T-cell (primary cell): ENCODE measurements around the gene ASPHD2. TPM values are rescaled to one million over a fixed set of nuclear protein-coding genes. Genes with fewer than 3 reads are reported as not detected.

Source experiments
- ATAC-seq, 4 experiments: fragments of 200-7000 bp in 3 of 4; fragments of 150-1000 bp in 1 of 4; cut with Tn5 transposase; replicated peaks in 1 of 4; 1 replicate in 3 of 4; 2 replicates in 1 of 4; pipeline ENCODE4 v1.10.0; 2021; ENCODE audit warnings: moderate library complexity in 3 of 4, mild to moderate bottlenecking in 2 of 4, moderate number of reproducible peaks in 1 of 4
- CTCF ChIA-PET, 2 donors: fragments of 300-600 bp; sonication (Branson Sonifier 250); formaldehyde crosslinking; loops; one replicate each; lab custom pipeline; 2022; ENCODE audit warnings: antibody characterized with exemption in 2 of 2; lab: Charles Lee
- POLR2A ChIA-PET, 2 donors: fragments of 300-600 bp; sonication (Branson Sonifier 250); formaldehyde crosslinking; loops; one replicate each; lab custom pipeline; 2022; ENCODE audit warnings: antibody characterized with exemption in 2 of 2; lab: Charles Lee
- DNase-seq, 35 experiments: peaks; one replicate each; pipeline versions ENCODE4 v3.0.0 to v3.0.0-alpha.2; 2013 to 2023
- H3K27ac ChIP-seq: one replicate; pipeline ENCODE4 v1.5.1; 2013; ENCODE audit warnings: low read length
- H3K27me3 ChIP-seq, 2 experiments: replicated peaks in 1 of 2; 1 replicate in 1 of 2; 2 replicates in 1 of 2; pipeline versions ENCODE4 v1.6.1 to v1.7.0; 2013; ENCODE audit warnings: low read length in 1 of 2, mixed read lengths in 1 of 2; ENCODE audit not compliant: control insufficient read depth in 2 of 2, insufficient read depth in 2 of 2; ENCODE audit errors: extremely low read depth in 1 of 2
- H3K36me3 ChIP-seq, 2 donors: 1 replicate in 1 of 2; 2 replicates in 1 of 2; pipeline versions ENCODE4 v1.6.1 to v1.7.0; 2013; ENCODE audit warnings: low read length in 1 of 2; ENCODE audit not compliant: control insufficient read depth in 2 of 2, insufficient read depth in 1 of 2; ENCODE audit errors: extremely low read depth in 1 of 2
- H3K4me1 ChIP-seq, 2 experiments: 1 replicate in 1 of 2; 2 replicates in 1 of 2; pipeline versions ENCODE4 v1.6.1 to v1.7.0; 2013; ENCODE audit warnings: low read length in 2 of 2, mixed read lengths in 1 of 2; ENCODE audit not compliant: insufficient read depth in 2 of 2, control insufficient read depth in 1 of 2; ENCODE audit errors: extremely low read depth in 1 of 2
- H3K4me3 ChIP-seq, 2 donors: 1 replicate in 1 of 2; 2 replicates in 1 of 2; pipeline versions ENCODE4 v1.5.1 to v1.7.0; 2013; ENCODE audit warnings: mild to moderate bottlenecking in 2 of 2, low read length in 1 of 2, moderate library complexity in 1 of 2; ENCODE audit not compliant: control insufficient read depth in 1 of 2; ENCODE audit errors: extremely low read depth in 1 of 2
- H3K9me3 ChIP-seq: 2 replicates; pipeline ENCODE4 v1.7.0; 2013
- H3K27ac Mint-ChIP-seq, 2 donors: one replicate each; pipeline ENCODE4 v1.8.0; 2020 to 2021; ENCODE audit warnings: mild to moderate bottlenecking in 2 of 2, mixed read lengths in 2 of 2
- H3K27me3 Mint-ChIP-seq, 2 donors: one replicate each; pipeline ENCODE4 v1.8.0; 2021 to 2022; ENCODE audit warnings: mixed read lengths in 2 of 2
- H3K36me3 Mint-ChIP-seq: one replicate; pipeline ENCODE4 v1.8.0; 2021; ENCODE audit warnings: mixed read lengths
- H3K4me1 Mint-ChIP-seq, 3 donors: one replicate each; pipeline ENCODE4 v1.8.0; 2020 to 2022; ENCODE audit warnings: mixed read lengths in 3 of 3, mild to moderate bottlenecking in 1 of 3
- H3K4me3 Mint-ChIP-seq, 3 donors: one replicate each; pipeline ENCODE4 v1.8.0; 2020 to 2022; ENCODE audit warnings: mild to moderate bottlenecking in 3 of 3, mixed read lengths in 3 of 3, moderate library complexity in 3 of 3
- H3K9me3 Mint-ChIP-seq, 3 donors: one replicate each; pipeline ENCODE4 v1.8.0; 2020 to 2022; ENCODE audit warnings: mixed read lengths in 3 of 3
- WGBS: methylation state at CpG from one replicate; pipeline ENCODE4 v1.1.5; 2013; ENCODE audit warnings: missing lambda C conversion rate; ENCODE audit not compliant: insufficient coverage; 5-methylcytosine and 5-hydroxymethylcytosine counted together
- total RNA-seq, 35 experiments: library from RNA in 6 of 35; stranded (reverse) in 6 of 35; fragments of 120-200 nt in 1 of 35; gene quantifications; one replicate each; pipeline versions ENCODE4 v1.2.1 to v1.2.4 and lab custom pipeline; 2013 to 2026

ASPHD2 gene
- total RNA-seq: 1 to 10 TPM; 1.9 to 5.3 (median 4.3) TPM
- total RNA-seq (2013): 2.8 TPM
- total RNA-seq (lab: John Stamatoyannopoulos, UW): 1.5 to 25.4 (median 6.7) reads per million in 29 experiments

GRCh38 chr22:26428515-26429457 is at the start of gene ASPHD2:
ASPHD2 (plus strand) TSS chr22:26429260; CDS start chr22:26433616, 4,356 bp downstream.
- Histone ChIP-seq H3K27ac (peak within 1 kb of the TSS; percentile 98), H3K4me3 (peak within 1 kb of the TSS; percentile 94), H3K27me3 (peaks cover 0 to 9% of the 10 kb centered on the region in 2 experiments), H3K36me3 (peaks cover 0 to 3% of the 10 kb centered on the region in 2 donors), H3K4me1 (peaks cover 3 to 23% of the 10 kb centered on the region in 2 experiments), H3K9me3 (no peaks in the 10 kb centered on the region)
- Mint-ChIP-seq H3K36me3 (peaks cover 3% of the 10 kb centered on the region), H3K27me3 (peaks cover 0 to 6% of the 10 kb centered on the region in 2 donors), H3K4me1 (peaks cover 27 to 39% (median 27%) of the 10 kb centered on the region in 3 donors), H3K9me3 (peaks cover 0 to under 1% (median 0%) of the 10 kb centered on the region in 3 donors), H3K4me3 (peak within 1 kb of the TSS; percentile 93 to 98 (median 94)), H3K27ac (peak within 1 kb of the TSS; percentile 96 to 100)
- WGBS: under 1% methylated on average over 73 of the region's 96 CpGs
- DNase-seq (peak; percentile 64 to 89 (median 77)), ATAC-seq (peak; percentile 83 to 89 (median 86))
- POLR2A ChIA-PET: interaction anchor here in 1 of 2 donors (0.5 to 0.7 kb wide), 2 partner anchors 228 to 1489 kb away, joined by 3 read pairs; no protein-coding TSS in a partner anchor
- CTCF ChIA-PET: interaction anchor here in 1 of 2 donors (0.7 kb wide), 1 partner anchor 63 kb away, joined by 3 read pairs; no protein-coding TSS in a partner anchor

GRCh38 chr22:26380072-26380830 is 48.8 kb upstream of the ASPHD2 start:
- CTCF ChIA-PET: no interaction called here
- 100% methylated on average over 1 of the region's 10 CpGs for WGBS
- H3K27me3 Mint-ChIP-seq: peaks cover 43 to 49% of the 10 kb centered on the region in 2 donors

DNA sequence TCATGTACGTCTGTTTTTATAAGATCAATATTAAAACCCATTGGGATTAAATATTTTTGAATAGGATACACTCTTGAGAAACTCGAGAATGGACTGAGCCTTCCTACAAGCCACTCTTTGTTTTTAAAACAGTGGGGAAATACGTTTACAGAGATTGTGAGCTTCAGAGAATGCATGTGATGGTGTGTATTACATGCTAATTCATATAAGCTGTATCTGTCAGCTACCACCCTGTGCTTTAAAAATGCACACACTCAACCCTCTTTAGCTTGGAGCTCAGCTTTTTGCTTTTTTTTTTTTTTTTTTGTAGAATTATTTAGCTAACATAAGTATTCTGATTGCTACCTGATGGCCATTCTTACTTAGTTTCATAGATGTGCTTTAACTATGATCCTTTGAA is 46.3 kb upstream of the ASPHD2 start:
- Mint-ChIP-seq H3K36me3 (no peaks in the 10 kb centered on the region), H3K27me3 (peaks cover 34 to 44% of the 10 kb centered on the region in 2 donors), H3K9me3 (peaks cover 0 to 6% (median 3%) of the 10 kb centered on the region in 3 donors), H3K4me3 (no peak overlapping the region), H3K4me1 (peaks cover 0 to under 1% (median under 1%) of the 10 kb centered on the region in 3 donors), H3K27ac (no peak overlapping the region)
- no peak for ATAC-seq
- no peak for DNase-seq
- Histone ChIP-seq H3K4me3 (no peak overlapping the region), H3K27ac (no peak overlapping the region), H3K36me3 (no peaks in the 10 kb centered on the region), H3K27me3 (peaks cover 0 to 16% of the 10 kb centered on the region in 2 experiments), H3K4me1 (no peaks in the 10 kb centered on the region), H3K9me3 (no peaks in the 10 kb centered on the region)
- ChIA-PET CTCF (interaction anchor here in 1 of 2 donors (1.1 kb wide), 1 partner anchor 20 kb away, joined by 5 read pairs; no protein-coding TSS in a partner anchor), POLR2A (interaction anchor here in 1 of 2 donors (0.7 kb wide), 1 partner anchor 38 kb away, joined by 7 read pairs; no protein-coding TSS in a partner anchor)
- WGBS: no CpG with 5 or more reads among the region's 3 CpGs

More at GRCh38 chr22:26380072-26380830, 48.8 kb upstream of the ASPHD2 start:
- Histone ChIP-seq H3K36me3 (no peaks in the 10 kb centered on the region), H3K4me1 (peaks cover 0 to 3% of the 10 kb centered on the region in 2 experiments), H3K4me3 (no peak overlapping the region), H3K27ac (no peak overlapping the region), H3K27me3 (peaks cover 0 to 27% of the 10 kb centered on the region in 2 experiments), H3K9me3 (no peaks in the 10 kb centered on the region)
- POLR2A ChIA-PET: no interaction called here
- no peak overlapping the region for H3K27ac Mint-ChIP-seq
- H3K9me3 Mint-ChIP-seq: peaks cover 0 to 6% (median 3%) of the 10 kb centered on the region in 3 donors
- H3K4me3 Mint-ChIP-seq: no peak overlapping the region
- no peaks in the 10 kb centered on the region for H3K36me3 Mint-ChIP-seq
- peaks cover 6 to 7% (median 7%) of the 10 kb centered on the region in 3 donors for H3K4me1 Mint-ChIP-seq
- DNase-seq (no peak), ATAC-seq (no peak)

DNA sequence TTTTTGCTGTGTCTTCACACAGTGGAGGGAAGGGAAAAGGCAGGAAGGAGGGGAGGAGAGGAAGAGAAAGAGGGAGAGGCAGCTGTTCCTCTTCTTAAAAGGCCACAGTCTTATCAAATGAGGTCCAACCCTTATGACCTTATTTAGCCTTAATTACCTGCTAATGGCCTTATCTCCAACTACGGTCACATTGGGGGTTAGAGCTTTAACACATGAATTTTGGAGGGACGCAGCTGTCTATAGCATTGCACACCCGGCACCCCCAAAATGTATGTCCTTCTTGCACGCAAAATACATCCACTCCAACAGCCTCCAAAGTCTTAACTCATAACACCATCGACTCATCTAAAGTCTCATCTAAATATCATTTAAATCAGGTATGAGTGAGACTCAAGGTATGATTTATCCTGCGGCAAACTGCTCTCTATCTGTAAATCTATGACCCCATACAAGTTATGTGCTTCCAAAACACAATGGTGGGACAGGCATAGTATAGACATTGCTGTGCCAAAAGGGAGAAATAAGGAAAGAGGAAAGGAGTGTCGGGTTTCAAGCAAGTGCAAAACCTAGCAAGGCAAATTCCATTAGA is 45.0 kb upstream of the ASPHD2 start:
- H3K27ac Mint-ChIP-seq: no peak overlapping the region
- ChIA-PET CTCF (no interaction called here), POLR2A (interaction anchor here in 1 of 2 donors (0.6 kb wide), 1 partner anchor 674 kb away, joined by 3 read pairs; no protein-coding TSS in a partner anchor)
- WGBS: 100% methylated on average over 1 of the region's 7 CpGs
- no peaks in the 10 kb centered on the region for H3K36me3 Mint-ChIP-seq
- ATAC-seq: no peak
- no peaks in the 10 kb centered on the region for H3K4me1 ChIP-seq
- H3K36me3 ChIP-seq: no peaks in the 10 kb centered on the region
- H3K4me3 ChIP-seq: no peak overlapping the region
- H3K4me1 Mint-ChIP-seq: no peaks in the 10 kb centered on the region
- no peak overlapping the region for H3K27ac ChIP-seq
- peaks cover 39 to 41% of the 10 kb centered on the region in 2 donors for H3K27me3 Mint-ChIP-seq
- H3K9me3 ChIP-seq: no peaks in the 10 kb centered on the region
- H3K27me3 ChIP-seq: peaks cover 0 to 8% of the 10 kb centered on the region in 2 experiments
- DNase-seq: no peak
- no peak overlapping the region for H3K4me3 Mint-ChIP-seq
- H3K9me3 Mint-ChIP-seq: peaks cover 0 to under 1% (median 0%) of the 10 kb centered on the region in 3 donors

DNA sequence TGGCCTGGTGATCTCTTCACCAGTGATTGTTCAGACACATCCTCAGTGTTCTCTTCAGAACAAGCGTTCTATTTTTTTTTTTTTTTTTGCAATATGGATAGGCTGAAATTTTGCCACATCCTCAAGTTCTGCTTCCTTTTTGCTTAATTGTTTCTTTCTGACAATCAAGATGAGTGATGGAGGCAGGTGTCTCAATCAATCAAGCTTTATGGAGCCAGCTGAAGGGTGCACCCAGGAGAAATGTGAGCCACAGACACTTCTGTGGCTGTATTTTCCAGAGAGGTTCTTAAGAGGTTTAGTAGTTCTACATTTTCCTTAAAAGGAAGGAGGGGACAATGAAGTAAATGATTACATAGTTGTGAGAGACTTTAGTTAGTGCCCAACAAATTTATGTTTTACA is 43.9 kb upstream of the ASPHD2 start:
- WGBS: no CpG with 5 or more reads among the region's 1 CpG
- no peaks in the 10 kb centered on the region for H3K9me3 ChIP-seq
- no peak overlapping the region for H3K27ac ChIP-seq
- Mint-ChIP-seq H3K9me3 (no peaks in the 10 kb centered on the region), H3K27me3 (peaks cover 39 to 44% of the 10 kb centered on the region in 2 donors), H3K4me3 (no peak overlapping the region), H3K27ac (no peak overlapping the region), H3K4me1 (no peaks in the 10 kb centered on the region), H3K36me3 (no peaks in the 10 kb centered on the region)
- no peaks in the 10 kb centered on the region for H3K4me1 ChIP-seq
- ATAC-seq (no peak), DNase-seq (no peak)
- no peak overlapping the region for H3K4me3 ChIP-seq
- ChIA-PET CTCF (interaction anchor here (0.6 to 0.8 kb wide), 2 partner anchors 16 to 223 kb away, joined by 4 to 5 read pairs; no protein-coding TSS in a partner anchor), POLR2A (interaction anchor here (0.6 to 0.7 kb wide), 2 partner anchors 13 to 24 kb away, joined by 7 read pairs; no protein-coding TSS in a partner anchor)
- H3K27me3 ChIP-seq: peaks cover 0 to 9% of the 10 kb centered on the region in 2 experiments
- H3K36me3 ChIP-seq: no peaks in the 10 kb centered on the region
